Mesenteric fat pad (tissue), 1 donor: ENCODE measurements around the gene ATXN7L1. TPM values are rescaled to one million over a fixed set of nuclear protein-coding genes. Genes with fewer than 3 reads are reported as not detected.
"Not testable (repeated sequence)": the region's sequence is repeated elsewhere in the genome, so short reads cannot be mapped to it uniquely, and the experiment has no call there.

Source experiments
- DNase-seq: peaks from one replicate; pipeline ENCODE4 v3.0.0-alpha.2; 2020; ENCODE audit warnings: low spot score
- total RNA-seq: library from RNA; stranded (reverse); fragmentation: NEBNext Ultra II Directional; extraction: Animal tissue kit (Norgen Biotek cat#: 25700); gene quantifications from one replicate; pipeline ENCODE4 v1.2.1, GENCODE V29; 2021
- donor health status: DM: yes; HTN: yes; CAD: no.

Gene ATXN7L1
- total RNA-seq, 1 donor from 2014 or later: 23.8 TPM

GRCh38 chr7:105862276-105862675 is 14.1 kb downstream of the ATXN7L1 start:
- no peak for DNase-seq

DNA sequence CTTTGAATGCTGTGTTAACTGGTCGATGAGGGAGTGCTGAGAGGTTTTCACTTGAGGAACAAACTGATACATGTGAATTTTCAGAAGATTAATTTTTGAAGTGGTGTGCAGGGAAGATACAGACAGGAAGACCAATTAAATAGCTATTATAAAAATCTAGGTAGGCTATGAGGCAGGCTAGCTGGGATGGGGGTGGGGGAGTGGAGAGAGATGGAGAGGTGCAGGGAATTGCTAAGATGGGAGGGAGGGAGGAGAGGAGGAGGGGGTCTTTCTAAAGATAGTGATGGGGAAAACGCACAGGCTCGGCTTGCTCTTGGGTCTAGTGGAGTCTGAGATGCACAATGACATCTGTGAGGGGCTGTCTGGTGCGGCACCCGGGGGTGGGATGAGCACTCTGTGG is 15.2 kb downstream of the ATXN7L1 start:
- no peak for DNase-seq

GRCh38 chr7:105860793-105861192 is 15.6 kb downstream of the ATXN7L1 start:
- no peak for DNase-seq

- DNase-seq: no peak
Measured at GRCh38 chr7:105857009-105857952, 19.1 kb downstream of the ATXN7L1 start.

GRCh38 chr7:105854498-105854897 is 21.9 kb downstream of the ATXN7L1 start:
- no peak for DNase-seq

DNA sequence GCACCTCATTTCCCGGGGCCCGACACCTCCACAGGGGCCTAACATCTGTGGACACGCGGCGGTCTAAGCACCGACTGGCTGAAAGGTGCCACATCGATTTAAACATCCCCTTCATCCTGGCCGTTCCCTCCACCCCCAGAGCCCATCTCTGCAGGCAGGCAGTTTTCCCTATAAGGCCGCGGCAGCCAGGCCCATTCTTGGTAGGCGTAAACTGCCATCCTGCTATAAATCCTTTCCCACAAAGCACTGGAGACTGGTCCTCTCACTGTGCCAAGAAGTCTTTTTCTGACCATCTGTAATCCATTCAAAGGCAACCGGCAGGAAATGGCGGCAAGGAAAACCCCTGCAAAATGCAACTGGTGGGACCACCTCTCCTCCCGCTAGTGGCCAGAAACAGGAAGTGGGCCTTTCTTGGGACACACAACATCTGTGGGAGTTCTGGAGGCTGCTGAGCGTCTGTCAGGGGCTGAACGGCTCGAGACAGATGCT is 22.4 kb downstream of the ATXN7L1 start:
- no peak for DNase-seq

DNA sequence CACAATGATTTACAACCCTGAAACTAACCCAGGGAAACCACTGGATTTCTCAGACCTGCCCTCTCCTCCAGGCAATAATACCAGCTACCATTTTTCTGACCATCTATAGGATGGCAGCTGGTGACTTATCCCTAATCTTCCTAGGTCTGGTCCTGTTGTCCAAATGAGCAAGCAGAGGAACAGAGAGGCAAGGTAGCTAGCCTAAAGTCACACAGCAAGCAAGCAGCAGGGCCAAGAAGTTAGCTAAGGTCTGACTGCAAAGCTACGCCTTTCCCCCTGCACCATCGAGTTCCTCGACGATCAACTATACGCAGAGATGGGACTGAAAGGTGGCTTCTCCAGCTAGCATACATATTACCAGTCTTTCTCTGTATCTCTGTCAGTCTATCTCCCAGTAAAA is 25.3 kb downstream of the ATXN7L1 start:
- no peak for DNase-seq

GRCh38 chr7:105849122-105849855 is 27.1 kb downstream of the ATXN7L1 start:
- DNase-seq: no peak

GRCh38 chr7:105846404-105846803 is 30.0 kb downstream of the ATXN7L1 start:
- DNase-seq: no peak

DNA sequence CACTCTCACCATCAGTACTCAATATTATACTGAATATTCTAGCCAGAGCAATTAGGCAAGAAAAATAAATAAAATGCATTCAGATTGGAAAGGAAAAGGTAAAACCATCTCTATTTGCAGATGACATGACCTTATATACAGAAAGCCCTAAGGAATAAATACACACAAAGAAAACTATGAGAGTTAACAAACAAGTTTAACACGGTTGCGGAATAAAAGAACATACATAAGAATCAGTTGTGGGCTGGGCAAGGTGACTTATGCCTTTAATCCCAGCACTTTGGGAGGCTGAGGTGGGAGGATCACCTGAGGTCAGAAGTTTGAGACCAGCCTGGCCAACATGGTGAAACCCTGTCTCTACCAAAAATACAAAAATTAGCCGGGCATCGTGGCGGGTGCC is 31.7 kb downstream of the ATXN7L1 start:
- DNase-seq: not testable (repeated sequence)

DNA sequence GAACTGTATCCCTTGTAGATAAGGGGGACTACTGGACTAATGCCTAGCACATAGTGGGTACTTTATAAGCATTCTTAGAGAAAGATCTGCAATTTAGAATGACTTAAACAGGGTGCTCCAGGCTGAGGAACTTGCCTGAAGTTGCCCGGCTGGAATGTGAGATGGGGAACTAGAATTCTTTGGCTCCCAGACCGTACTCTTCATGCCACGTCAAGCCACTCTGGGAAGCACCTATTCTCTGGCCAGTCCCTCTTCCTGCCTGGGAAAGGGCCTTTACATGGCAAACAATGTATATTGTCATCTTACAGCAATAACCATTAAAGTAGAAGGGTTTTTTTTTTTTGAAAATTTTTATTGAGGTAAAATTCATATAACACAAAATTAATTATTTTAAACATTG is 34.5 kb downstream of the ATXN7L1 start:
- no peak for DNase-seq

- DNase-seq: no peak
Measured at GRCh38 chr7:105840981-105841749, 35.2 kb downstream of the ATXN7L1 start.

DNA sequence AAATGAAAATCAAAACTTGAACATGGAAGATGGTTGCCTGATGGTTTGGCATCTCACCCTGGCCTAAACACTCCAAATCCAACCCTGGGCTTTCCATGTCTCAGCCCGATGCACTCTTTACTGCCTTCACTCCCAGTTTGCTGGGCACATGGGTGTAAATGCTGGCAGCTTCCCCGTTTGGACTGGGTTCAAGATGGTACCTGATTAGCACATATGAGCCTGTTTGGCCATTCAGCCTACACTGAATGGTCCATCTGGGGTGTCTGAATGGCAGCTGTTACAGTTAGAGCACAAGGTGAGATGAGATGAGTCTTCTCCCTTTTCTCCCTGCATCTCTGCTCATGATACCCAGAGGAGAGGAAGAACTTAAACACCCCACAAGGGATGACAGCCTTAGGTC is 37.1 kb downstream of the ATXN7L1 start:
- no peak for DNase-seq

GRCh38 chr7:105838627-105839231 is 37.7 kb downstream of the ATXN7L1 start:
- DNase-seq: no peak

GRCh38 chr7:105837765-105838626 is 38.4 kb downstream of the ATXN7L1 start:
- DNase-seq: no peak

GRCh38 chr7:105835441-105835840 is 41.0 kb downstream of the ATXN7L1 start:
- no peak for DNase-seq

DNA sequence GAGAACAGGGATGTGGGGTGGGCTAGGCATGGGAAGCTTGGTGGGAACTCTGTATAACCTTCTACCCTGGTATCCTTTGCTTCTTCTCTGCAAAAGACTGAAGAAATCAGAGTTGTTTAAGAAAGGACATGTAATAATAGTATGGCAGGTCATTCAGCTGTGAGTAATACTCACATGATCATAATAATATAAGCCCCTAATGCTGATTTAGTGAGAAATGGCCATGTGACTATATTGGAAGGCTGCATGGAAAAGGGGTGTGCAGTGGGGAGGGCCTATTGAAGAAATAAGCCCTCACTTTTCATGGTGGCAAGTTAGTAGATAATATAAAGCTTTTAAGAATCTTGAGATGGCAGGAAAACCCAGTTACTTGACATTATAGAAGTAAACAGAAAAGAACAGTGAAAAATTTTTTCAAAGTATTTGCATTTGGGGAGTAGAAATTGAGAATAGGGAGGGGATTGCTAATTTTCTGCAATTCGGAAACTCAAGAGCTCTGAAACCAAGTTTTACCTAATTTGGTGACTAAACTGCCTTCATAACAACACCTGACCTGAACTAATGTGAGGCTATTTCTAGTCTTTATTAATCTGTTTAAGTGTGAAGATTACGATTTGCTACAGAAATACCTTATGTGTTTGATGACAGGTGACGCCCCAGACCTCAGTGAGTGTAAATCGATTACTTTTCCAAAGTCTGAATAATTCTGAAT is 44.4 kb downstream of the ATXN7L1 start:
- DNase-seq: no peak

- no peak for DNase-seq
Measured at GRCh38 chr7:105831302-105831620, 45.1 kb downstream of the ATXN7L1 start.
